Cerebellar cortex (tissue), 1 donor: ENCODE results near the gene CD2BP2.
"Not testable (repeated sequence)": the region's sequence is repeated elsewhere in the genome, so short reads cannot be mapped to it uniquely, and the experiment has no call there.

Experiments
- DNase-seq: peaks from one replicate; pipeline ENCODE4 v3.0.0-alpha.2; 2015; ENCODE audit warnings: low spot score

Gene CD2BP2

GRCh38 chr16:30342751-30343490, 12.2 kb downstream of the CD2BP2 start:
- DNase-seq, result no peak

DNA sequence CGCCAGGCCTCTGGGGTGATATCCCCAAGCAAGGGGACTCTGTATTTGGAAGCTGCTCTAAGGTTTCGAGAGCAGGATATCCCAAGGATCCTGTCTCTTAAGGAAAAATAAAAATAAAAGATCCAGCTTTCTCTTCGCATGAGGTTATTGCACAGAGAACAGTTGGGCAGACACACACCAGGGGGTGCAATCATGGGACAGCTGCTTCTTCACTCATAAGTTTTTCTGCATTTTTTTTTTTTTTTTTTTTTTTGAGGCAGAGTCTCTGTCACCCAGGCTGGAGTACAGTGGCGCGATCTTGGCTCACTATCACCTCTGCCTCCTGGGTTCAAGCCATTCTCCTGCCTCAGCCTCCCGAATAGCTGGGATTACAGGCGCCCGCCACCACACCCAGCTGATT, 13.1 kb downstream of the CD2BP2 start:
- DNase-seq, result not testable (repeated sequence)

DNA sequence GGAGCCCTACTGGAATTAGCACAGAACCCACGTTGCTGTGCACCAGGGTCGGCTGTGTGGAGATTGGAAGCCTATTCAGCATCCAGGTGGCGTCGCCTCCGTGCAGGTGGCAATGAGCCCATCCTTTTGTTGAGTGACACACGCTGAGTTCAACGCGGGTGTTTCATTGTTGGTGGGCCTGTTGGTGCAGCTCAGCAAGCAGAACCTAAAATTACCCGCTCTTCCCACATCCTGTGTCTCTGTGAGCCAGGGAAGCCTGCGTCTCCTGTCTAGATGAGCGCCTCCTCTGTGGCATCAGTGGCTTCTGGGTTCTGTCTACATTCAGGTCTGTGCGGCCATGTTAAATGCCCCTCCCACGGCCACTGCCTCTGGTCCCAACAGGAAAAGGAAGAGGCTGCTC, 14.5 kb downstream of the CD2BP2 start:
- no peak for DNase-seq

DNA sequence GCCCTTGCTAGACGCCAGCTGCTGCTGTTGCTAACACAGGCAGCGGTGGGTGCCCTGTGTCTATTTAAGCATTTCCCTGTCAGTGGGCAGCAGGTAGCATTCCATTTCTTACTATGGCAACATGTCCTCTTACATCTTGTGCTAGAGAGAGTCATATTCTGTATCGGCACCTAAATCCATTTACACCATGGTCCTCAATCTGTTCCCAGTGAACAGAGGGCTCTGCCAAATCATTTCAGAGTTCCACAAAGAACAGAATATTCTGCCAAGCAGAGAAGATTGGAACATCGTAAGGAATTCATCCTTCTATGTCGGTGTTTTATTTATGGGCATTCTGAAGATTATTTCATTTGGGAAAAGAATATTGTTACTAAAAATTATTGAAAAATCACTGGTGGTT, 16.4 kb downstream of the CD2BP2 start:
- DNase-seq, result not testable (repeated sequence)

GRCh38 chr16:30337964-30338357, 17.1 kb downstream of the CD2BP2 start:
- DNase-seq, result not testable (repeated sequence)

DNA sequence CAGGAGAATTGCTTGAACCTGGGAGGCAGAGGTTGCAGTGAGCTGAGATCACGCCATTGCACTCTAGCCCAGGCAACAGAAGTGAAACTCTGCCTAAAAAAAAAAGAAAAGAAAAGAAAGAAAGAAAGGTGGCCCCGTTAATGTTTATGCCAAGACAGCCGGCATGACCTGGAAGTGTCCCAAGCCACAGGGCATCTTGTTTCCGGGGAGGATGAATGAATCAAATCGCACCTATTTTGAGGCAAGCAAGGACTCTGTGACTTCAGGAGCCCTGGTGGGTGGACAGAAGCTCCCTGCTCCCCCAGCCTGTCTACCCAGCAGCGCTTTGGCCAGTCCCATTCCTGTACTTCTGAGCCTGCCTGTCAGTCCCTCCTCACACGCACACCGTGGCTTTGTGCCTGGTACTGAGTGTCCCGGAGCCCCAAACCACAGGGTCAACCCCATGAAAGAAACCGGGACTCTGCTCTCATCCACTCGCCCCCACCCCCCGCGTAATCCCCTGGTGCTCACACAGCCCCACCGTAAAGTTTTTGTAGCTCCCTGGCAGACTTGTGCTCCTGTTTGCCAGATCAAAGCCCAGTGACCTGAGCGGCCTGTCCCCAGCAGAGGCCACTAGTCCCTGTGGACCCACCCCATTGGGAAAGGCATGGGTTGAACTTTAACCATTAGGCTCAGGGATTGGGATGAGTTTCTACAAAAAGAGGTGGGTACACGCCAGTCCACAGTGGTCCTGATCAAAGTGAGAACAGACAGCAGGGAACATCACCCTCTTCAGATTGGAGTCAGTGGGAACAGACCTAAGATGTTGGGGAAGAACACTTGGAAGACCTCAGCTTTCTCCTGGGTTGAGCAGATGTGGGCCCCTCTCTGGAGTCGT, 19.3 kb downstream of the CD2BP2 start:
- DNase-seq, result peak; percentile 40

- peak; percentile 69 for DNase-seq
Measured at GRCh38 chr16:30335028-30335597, 20.0 kb downstream of the CD2BP2 start.

- DNase-seq, result peak; percentile 64
Measured at GRCh38 chr16:30334473-30334989, 20.6 kb downstream of the CD2BP2 start.

DNA sequence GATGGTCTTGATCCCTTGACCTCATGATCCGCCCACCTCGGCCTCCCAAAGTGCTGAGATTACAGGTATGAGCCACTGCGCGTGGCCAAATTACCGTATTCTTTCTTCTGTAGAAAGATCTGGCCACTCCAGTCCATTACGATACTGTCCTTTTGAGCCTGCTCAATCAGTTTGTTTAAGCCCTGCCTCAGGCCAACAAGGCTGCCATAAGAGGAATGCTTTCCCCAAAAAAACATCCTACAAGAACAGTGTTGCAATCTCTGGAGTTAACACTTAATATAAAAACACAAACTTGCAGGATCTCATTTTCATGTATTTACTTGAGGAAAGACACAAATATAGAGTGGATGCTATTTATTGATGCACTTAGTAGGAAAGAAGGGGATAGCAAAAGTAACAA, 30.9 kb downstream of the CD2BP2 start:
- not testable (repeated sequence) for DNase-seq

GRCh38 chr16:30318647-30319046, 36.5 kb downstream of the CD2BP2 start:
- not testable (repeated sequence) for DNase-seq

DNA sequence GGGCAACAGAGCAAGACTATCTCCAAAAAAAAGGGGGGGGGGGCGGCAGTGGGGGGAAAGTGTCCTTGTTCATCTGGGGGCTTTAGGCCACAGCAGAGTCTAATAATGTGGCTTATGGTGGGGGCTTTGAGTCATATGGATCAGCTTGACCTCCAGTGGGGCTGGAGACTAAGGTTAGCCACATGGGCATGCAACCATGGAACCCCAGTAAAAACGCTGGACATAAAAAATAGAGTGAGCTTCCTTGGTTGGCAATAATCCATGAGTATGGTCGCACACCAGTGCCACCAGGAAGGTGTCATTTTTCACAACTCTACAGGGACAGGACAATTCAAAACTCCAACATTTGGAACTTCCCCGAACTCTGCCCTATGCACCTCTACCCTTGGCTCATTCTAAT, 44.2 kb downstream of the CD2BP2 start:
- not testable (repeated sequence) for DNase-seq

DNA sequence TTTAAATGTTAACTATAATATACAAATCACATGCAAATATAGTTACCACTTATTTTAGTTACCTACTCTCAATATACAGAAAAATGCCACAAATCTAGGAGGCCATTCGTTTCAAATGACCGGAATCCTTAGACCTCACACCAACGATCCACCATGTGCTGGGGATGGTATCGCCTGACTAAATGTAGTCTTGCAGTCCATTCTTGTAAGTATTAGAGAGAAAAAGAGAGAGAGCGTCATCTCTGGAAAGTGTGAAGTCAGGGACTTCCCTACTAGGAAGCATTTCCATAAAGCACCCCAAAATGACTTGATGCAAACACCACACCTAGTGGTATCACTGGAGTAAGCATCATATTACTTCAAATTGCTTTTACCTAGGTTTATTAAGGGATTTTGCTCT, 45.9 kb downstream of the CD2BP2 start:
- DNase-seq, result not testable (repeated sequence)
